H9 (cell line): ENCODE measurements around the gene OGFOD2. TPM values are rescaled to one million over a fixed set of nuclear protein-coding genes. Genes with fewer than 3 reads are reported as not detected.

Source experiments
- DNase-seq: peaks from one replicate; pipeline ENCODE4 v3.0.0-alpha.2; 2017
- H2AFZ ChIP-seq: one replicate; pipeline ENCODE4 v1.6.1; 2013; ENCODE audit warnings: mild to moderate bottlenecking, low read length, control low read depth, moderate library complexity
- H2AK5ac ChIP-seq: 2 replicates; pipeline ENCODE4 v1.6.1; 2013; ENCODE audit warnings: low read length, control low read depth, mixed read lengths; ENCODE audit not compliant: insufficient read length
- H2BK120ac ChIP-seq: one replicate; pipeline ENCODE4 v1.6.1; 2013; ENCODE audit warnings: low read depth, mild to moderate bottlenecking, low read length, control low read depth, inconsistent platforms; ENCODE audit not compliant: poor library complexity, severe bottlenecking
- H2BK12ac ChIP-seq: 2 replicates; pipeline ENCODE4 v1.6.1; 2013; ENCODE audit warnings: low read length, control low read depth, mixed read lengths, low read depth; ENCODE audit not compliant: insufficient read length
- H2BK15ac ChIP-seq: 2 replicates; pipeline ENCODE4 v1.6.1; 2013; ENCODE audit warnings: low read depth, low read length, control low read depth
- H2BK20ac ChIP-seq: one replicate; pipeline ENCODE4 v1.6.1; 2013; ENCODE audit warnings: low read depth, mild to moderate bottlenecking, low read length, control low read depth, inconsistent platforms; ENCODE audit not compliant: poor library complexity, severe bottlenecking
- H2BK5ac ChIP-seq: 2 replicates; pipeline ENCODE4 v1.6.1; 2013; ENCODE audit warnings: low read length, control low read depth, mixed read lengths; ENCODE audit not compliant: insufficient read length
- H3K14ac ChIP-seq: 2 replicates; pipeline ENCODE4 v1.6.1; 2013; ENCODE audit warnings: low read length, control low read depth; ENCODE audit not compliant: insufficient read depth
- H3K18ac ChIP-seq: 2 replicates; pipeline ENCODE4 v1.6.1; 2013; ENCODE audit warnings: low read depth, mild to moderate bottlenecking, mixed read lengths, low read length, control low read depth; ENCODE audit not compliant: insufficient read length
- H3K23ac ChIP-seq: 2 replicates; pipeline ENCODE4 v1.6.1; 2013; ENCODE audit warnings: low read length, control low read depth, mixed read lengths, low read depth; ENCODE audit not compliant: insufficient read length
- H3K23me2 ChIP-seq: 2 replicates; pipeline ENCODE4 v1.6.1; 2013; ENCODE audit warnings: low read depth, mild to moderate bottlenecking, mixed read lengths, low read length, control low read depth; ENCODE audit not compliant: insufficient read length, poor library complexity, severe bottlenecking
- H3K27ac ChIP-seq: 2 replicates; pipeline ENCODE4 v1.5.1; 2013; ENCODE audit warnings: low read length, control low read depth, mixed read lengths, low read depth; ENCODE audit not compliant: insufficient read length
- H3K27me3 ChIP-seq: 2 replicates; pipeline ENCODE4 v1.6.1; 2013; ENCODE audit warnings: low read length, control low read depth, inconsistent platforms; ENCODE audit not compliant: insufficient read depth
- H3K4ac ChIP-seq: 2 replicates; pipeline ENCODE4 v1.6.1; 2013; ENCODE audit warnings: low read depth, mild to moderate bottlenecking, control low read depth, inconsistent platforms, low read length, moderate library complexity
- H3K4me1 ChIP-seq: 2 replicates; pipeline ENCODE4 v1.6.1; 2013; ENCODE audit warnings: low read length, control low read depth, inconsistent platforms; ENCODE audit not compliant: insufficient read depth
- H3K4me2 ChIP-seq: 2 replicates; pipeline ENCODE4 v1.6.1; 2013; ENCODE audit warnings: low read length, control low read depth, mixed read lengths; ENCODE audit not compliant: insufficient read length, insufficient read depth
- H3K56ac ChIP-seq: 2 replicates; pipeline ENCODE4 v1.6.1; 2013; ENCODE audit warnings: low read depth, mild to moderate bottlenecking, mixed read lengths, low read length, control low read depth; ENCODE audit not compliant: insufficient read length
- H3K79me1 ChIP-seq: 2 replicates; pipeline ENCODE4 v1.6.1; 2013; ENCODE audit warnings: low read depth, mild to moderate bottlenecking, moderate library complexity, low read length, control low read depth, inconsistent platforms; ENCODE audit not compliant: insufficient read depth, poor library complexity, severe bottlenecking
- H3K79me2 ChIP-seq: 2 replicates; pipeline ENCODE4 v1.6.1; 2013; ENCODE audit warnings: low read length, control low read depth, inconsistent platforms; ENCODE audit not compliant: insufficient read depth
- H3K9ac ChIP-seq: 2 replicates; pipeline ENCODE4 v1.6.1; 2013; ENCODE audit warnings: low read length, control low read depth, mixed read lengths; ENCODE audit not compliant: insufficient read length; ENCODE audit errors: extremely low read depth
- H3K9me3 ChIP-seq: one replicate; pipeline ENCODE4 v1.6.1; 2013; ENCODE audit warnings: low read depth, low read length, inconsistent platforms; ENCODE audit not compliant: control insufficient read depth
- H3T11ph ChIP-seq: one replicate; pipeline ENCODE4 v1.6.1; 2013; ENCODE audit warnings: mild to moderate bottlenecking, low read length, control low read depth, inconsistent platforms
- H4K20me1 ChIP-seq: one replicate; pipeline ENCODE4 v1.6.1; 2013; ENCODE audit not compliant: control insufficient read depth, insufficient read length, insufficient read depth
- H4K5ac ChIP-seq: 2 replicates; pipeline ENCODE4 v1.6.1; 2013; ENCODE audit warnings: low read depth, mild to moderate bottlenecking, mixed read lengths, low read length, control low read depth; ENCODE audit not compliant: insufficient read length
- H4K8ac ChIP-seq: replicated peaks from 2 replicates; pipeline ENCODE4 v1.6.1; 2013; ENCODE audit warnings: low read length, control low read depth, mixed read lengths, low read depth; ENCODE audit not compliant: insufficient read length
- H4K91ac ChIP-seq: 2 replicates; pipeline ENCODE4 v1.6.1; 2013; ENCODE audit warnings: low read depth, mild to moderate bottlenecking, moderate library complexity, mixed read lengths, low read length, control low read depth; ENCODE audit not compliant: insufficient read length
- H3K27ac Mint-ChIP-seq, 3 experiments: 2 replicates in 2 of 3; 3 replicates in 1 of 3; pipeline ENCODE4 v1.8.0; 2020 to 2021; ENCODE audit warnings: mixed read lengths in 3 of 3, mild to moderate bottlenecking in 1 of 3, moderate library complexity in 1 of 3
- H3K27me3 Mint-ChIP-seq: 2 replicates; pipeline ENCODE4 v1.8.0; 2021; ENCODE audit warnings: low read depth, mild to moderate bottlenecking, moderate library complexity, mixed read lengths
- H3K36me3 Mint-ChIP-seq, 3 experiments: 2 replicates in 2 of 3; 3 replicates in 1 of 3; pipeline ENCODE4 v1.8.0; 2020 to 2021; ENCODE audit warnings: low read depth in 3 of 3, mixed read lengths in 3 of 3; ENCODE audit not compliant: insufficient read depth in 1 of 3
- H3K4me1 Mint-ChIP-seq, 2 experiments: 2 replicates each; pipeline ENCODE4 v1.8.0; 2020; ENCODE audit warnings: mixed read lengths in 2 of 2
- H3K4me3 Mint-ChIP-seq, 2 experiments: 2 replicates in 1 of 2; 3 replicates in 1 of 2; pipeline ENCODE4 v1.8.0; 2020 to 2021; ENCODE audit warnings: mild to moderate bottlenecking in 2 of 2, mixed read lengths in 2 of 2, moderate library complexity in 1 of 2
- H3K9me3 Mint-ChIP-seq, 2 experiments: 2 replicates in 1 of 2; 3 replicates in 1 of 2; pipeline ENCODE4 v1.8.0; 2020; ENCODE audit warnings: mild to moderate bottlenecking in 2 of 2, mixed read lengths in 2 of 2, moderate library complexity in 1 of 2
- WGBS: extraction: QIAGEN DNeasy Blood & Tissue Kit; methylation state at CpG from one replicate; pipeline ENCODE4 v1.1.7; 2013; ENCODE audit warnings: missing lambda C conversion rate, low lambda C conversion rate, mixed read lengths; ENCODE audit not compliant: insufficient read length; ENCODE audit errors: extremely low coverage; 5-methylcytosine and 5-hydroxymethylcytosine counted together
- total RNA-seq: library from RNA; stranded (reverse); gene quantifications from 2 replicates; pipeline ENCODE4 v1.2.1, GENCODE V29; 2021
- TF ChIP-seq, protein P1 (sequence below): fragments of 200-600 bp; sonication (generic); conservative IDR thresholded peaks from 3 replicates; pipeline ENCODE4 v1.8.0; 2021; ENCODE audit warnings: antibody characterized with exemption, mild to moderate bottlenecking

Gene OGFOD2
- total RNA-seq, 1 experiment from 2014 or later = 14.7 TPM

- H2BK15ac ChIP-seq = no peak overlapping the region
- H2AK5ac ChIP-seq = no peak overlapping the region
- no peak overlapping the region for H4K91ac ChIP-seq
- no peaks in the 10 kb centered on the region for H3K79me2 ChIP-seq
- H2BK20ac ChIP-seq = no peak overlapping the region
- Mint-ChIP-seq H3K4me1 (peaks cover 19 to 22% of the 10 kb centered on the region in 2 experiments), H3K9me3 (no peaks in the 10 kb centered on the region), H3K27me3 (no peaks in the 10 kb centered on the region), H3K36me3 (peaks cover 0 to 7% (median 0%) of the 10 kb centered on the region in 3 experiments; a peak in 3 of 7 replicates), H3K27ac (no peak overlapping the region), H3K4me3 (peak overlapping the region; percentile 97 to 98; a peak in 4 of 5 replicates)
- H2BK120ac ChIP-seq = no peak overlapping the region
- H3K4ac ChIP-seq = no peak overlapping the region
- TF ChIP-seq, protein P1, sequence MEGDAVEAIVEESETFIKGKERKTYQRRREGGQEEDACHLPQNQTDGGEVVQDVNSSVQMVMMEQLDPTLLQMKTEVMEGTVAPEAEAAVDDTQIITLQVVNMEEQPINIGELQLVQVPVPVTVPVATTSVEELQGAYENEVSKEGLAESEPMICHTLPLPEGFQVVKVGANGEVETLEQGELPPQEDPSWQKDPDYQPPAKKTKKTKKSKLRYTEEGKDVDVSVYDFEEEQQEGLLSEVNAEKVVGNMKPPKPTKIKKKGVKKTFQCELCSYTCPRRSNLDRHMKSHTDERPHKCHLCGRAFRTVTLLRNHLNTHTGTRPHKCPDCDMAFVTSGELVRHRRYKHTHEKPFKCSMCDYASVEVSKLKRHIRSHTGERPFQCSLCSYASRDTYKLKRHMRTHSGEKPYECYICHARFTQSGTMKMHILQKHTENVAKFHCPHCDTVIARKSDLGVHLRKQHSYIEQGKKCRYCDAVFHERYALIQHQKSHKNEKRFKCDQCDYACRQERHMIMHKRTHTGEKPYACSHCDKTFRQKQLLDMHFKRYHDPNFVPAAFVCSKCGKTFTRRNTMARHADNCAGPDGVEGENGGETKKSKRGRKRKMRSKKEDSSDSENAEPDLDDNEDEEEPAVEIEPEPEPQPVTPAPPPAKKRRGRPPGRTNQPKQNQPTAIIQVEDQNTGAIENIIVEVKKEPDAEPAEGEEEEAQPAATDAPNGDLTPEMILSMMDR = no peak
- no peaks in the 10 kb centered on the region for H3K27me3 ChIP-seq
- no peak overlapping the region for H3K18ac ChIP-seq
- DNase-seq = no peak
- no peak overlapping the region for H3K56ac ChIP-seq
- no peak overlapping the region for H3K27ac ChIP-seq
- H4K20me1 ChIP-seq = no peaks in the 10 kb centered on the region
- peaks cover 5% of the 10 kb centered on the region; the same call in 1 of the 2 replicates for H3K4me1 ChIP-seq
- no CpG with 5 or more reads among the region's 15 CpGs for WGBS
- H2BK12ac ChIP-seq = no peak overlapping the region
- no peak overlapping the region for H4K8ac ChIP-seq
- H3K79me1 ChIP-seq = no peaks in the 10 kb centered on the region
- no peak overlapping the region for H4K5ac ChIP-seq
- H2BK5ac ChIP-seq = no peak overlapping the region
- no peak overlapping the region for H3K9ac ChIP-seq
- H3K23me2 ChIP-seq = peaks cover 20% of the 10 kb centered on the region
- no peak overlapping the region for H2AFZ ChIP-seq
- H3K14ac ChIP-seq = no peak overlapping the region; the same call in 1 of the 2 replicates
- no peak overlapping the region for H3T11ph ChIP-seq
- H3K9me3 ChIP-seq = no peaks in the 10 kb centered on the region
- H3K4me2 ChIP-seq = no peak overlapping the region
- H3K23ac ChIP-seq = no peak overlapping the region
These were observed 1.6 kb downstream of the OGFOD2 start for GRCh38 chr12:122976648-122976975.
